Progenitor cell of endocrine pancreas (in vitro differentiated cells): ENCODE results near the gene DDX42. TPM values are rescaled to one million over a fixed set of nuclear protein-coding genes. Genes with fewer than 3 reads are reported as not detected.
"Not testable (repeated sequence)": the region's sequence is repeated elsewhere in the genome, so short reads cannot be mapped to it uniquely, and the experiment has no call there.

Source experiments
- DNase-seq: peaks from one replicate; pipeline ENCODE4 v3.0.0; 2021; ENCODE audit warnings: low spot score; ENCODE audit not compliant: unreplicated experiment
- H3K27ac Mint-ChIP-seq: 2 replicates; pipeline ENCODE4 v1.8.0; 2021; ENCODE audit warnings: mild to moderate bottlenecking, moderate library complexity, mixed read lengths
- H3K27me3 Mint-ChIP-seq: 2 replicates; pipeline ENCODE4 v1.8.0; 2021; ENCODE audit warnings: mixed read lengths
- H3K36me3 Mint-ChIP-seq: 2 replicates; pipeline ENCODE4 v1.8.0; 2022; ENCODE audit warnings: mixed read lengths; ENCODE audit not compliant: insufficient read depth
- H3K4me1 Mint-ChIP-seq: 2 replicates; pipeline ENCODE4 v1.8.0; 2021; ENCODE audit warnings: low read depth, mixed read lengths
- H3K4me3 Mint-ChIP-seq: 2 replicates; pipeline ENCODE4 v1.8.0; 2021; ENCODE audit warnings: low read depth, mild to moderate bottlenecking, moderate library complexity, mixed read lengths
- H3K9me3 Mint-ChIP-seq: 2 replicates; pipeline ENCODE4 v1.8.0; 2021; ENCODE audit warnings: low read depth, mixed read lengths
- CTCF ChIP-seq: fragments of 200-600 bp; sonication (generic); IDR thresholded peaks from one replicate; pipeline ENCODE4 v1.5.0; 2021; ENCODE audit warnings: antibody characterized with exemption, mild to moderate bottlenecking; ENCODE audit not compliant: unreplicated experiment
- total RNA-seq: library from RNA; stranded (reverse); gene quantifications from 2 replicates; pipeline ENCODE4 v1.2.1, GENCODE V29; 2021

Gene DDX42
- total RNA-seq, 1 donor from 2014 or later = 189 TPM

GRCh38 chr17:63853260-63853659, 79.3 kb downstream of the DDX42 start:
- Mint-ChIP-seq H3K36me3 (peaks cover 3% of the 10 kb centered on the region), H3K27me3 (peaks cover 21% of the 10 kb centered on the region), H3K9me3 (peaks cover 4% of the 10 kb centered on the region), H3K4me3 (no peak overlapping the region), H3K27ac (no peak overlapping the region), H3K4me1 (peaks cover 2% of the 10 kb centered on the region)
- no peak for DNase-seq
- no peak for TF ChIP-seq CTCF

GRCh38 chr17:63854709-63855108, 80.7 kb downstream of the DDX42 start:
- TF ChIP-seq CTCF = no peak
- Mint-ChIP-seq H3K9me3 (no peaks in the 10 kb centered on the region), H3K27me3 (peaks cover 23% of the 10 kb centered on the region), H3K36me3 (no peaks in the 10 kb centered on the region), H3K4me1 (no peaks in the 10 kb centered on the region), H3K27ac (no peak overlapping the region), H3K4me3 (no peak overlapping the region)
- DNase-seq = no peak

DNA sequence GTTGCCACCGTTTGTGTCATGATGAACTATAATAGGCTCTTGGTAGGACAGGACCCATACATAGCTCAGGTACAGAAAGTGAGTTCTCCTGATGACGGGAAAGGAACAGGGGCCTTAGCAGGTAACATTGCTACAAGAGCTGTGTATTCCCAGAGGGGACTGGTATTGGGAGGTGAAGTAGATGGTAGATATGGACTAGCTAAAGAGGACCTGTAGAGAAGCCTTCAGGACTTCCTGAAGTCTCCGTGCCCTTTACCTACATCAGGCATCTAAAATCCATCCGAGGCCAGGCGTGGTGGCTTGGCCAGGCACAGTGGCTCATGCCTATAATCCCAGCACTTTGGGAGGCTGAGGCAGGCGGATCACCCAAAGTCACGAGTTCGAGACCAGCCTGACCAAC, 81.2 kb downstream of the DDX42 start:
- Mint-ChIP-seq H3K36me3 (no peaks in the 10 kb centered on the region), H3K4me3 (no peak overlapping the region), H3K27me3 (peaks cover 26% of the 10 kb centered on the region), H3K27ac (no peak overlapping the region), H3K4me1 (no peaks in the 10 kb centered on the region), H3K9me3 (no peaks in the 10 kb centered on the region)
- no peak for DNase-seq
- TF ChIP-seq CTCF = no peak

DNA sequence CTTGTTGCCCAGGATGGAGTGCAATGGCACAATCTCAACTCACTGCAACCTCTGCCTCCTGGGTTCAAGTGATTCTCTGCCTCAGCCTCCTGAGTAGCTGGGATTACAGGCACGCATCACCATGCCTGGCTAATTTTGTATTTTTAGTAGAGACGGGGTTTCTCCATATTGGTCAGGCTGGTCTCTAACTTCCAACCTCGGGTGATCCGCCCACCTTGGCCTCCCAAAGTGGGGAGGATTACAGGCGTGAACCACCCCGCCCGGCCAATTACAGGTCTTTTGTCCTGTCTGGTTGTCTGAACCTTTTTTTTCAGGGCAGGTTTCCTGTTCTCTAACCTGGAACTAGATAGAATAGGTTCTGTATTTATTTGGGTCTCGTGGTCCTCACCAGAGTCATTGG, 82.5 kb downstream of the DDX42 start:
- not testable (repeated sequence) for H3K36me3 Mint-ChIP-seq, H3K4me1 Mint-ChIP-seq, DNase-seq, H3K9me3 Mint-ChIP-seq, H3K27ac Mint-ChIP-seq, H3K4me3 Mint-ChIP-seq
- H3K27me3 Mint-ChIP-seq = peaks cover 34% of the 10 kb centered on the region

DNA sequence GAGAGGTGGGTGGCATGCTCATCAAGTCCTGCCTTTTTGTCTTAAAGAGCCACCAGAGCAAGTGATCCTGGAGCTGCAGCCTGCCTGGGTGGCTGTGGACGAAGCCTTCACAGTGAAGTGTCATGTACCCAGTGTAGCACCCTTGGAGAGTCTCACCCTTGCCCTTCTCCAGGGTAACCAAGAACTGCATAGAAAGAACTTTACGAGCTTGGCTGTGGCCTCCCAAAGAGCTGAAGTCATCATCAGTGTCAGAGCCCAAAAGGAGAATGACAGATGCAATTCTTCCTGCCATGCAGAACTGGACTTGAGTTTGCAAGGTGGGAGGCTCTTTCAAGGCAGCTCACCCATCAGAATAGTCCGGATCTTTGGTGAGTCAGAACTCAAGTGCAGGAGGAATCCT, 85.3 kb downstream of the DDX42 start:
- Mint-ChIP-seq H3K4me1 (no peaks in the 10 kb centered on the region), H3K27me3 (peaks cover 27% of the 10 kb centered on the region), H3K36me3 (no peaks in the 10 kb centered on the region), H3K9me3 (no peaks in the 10 kb centered on the region), H3K4me3 (no peak overlapping the region), H3K27ac (no peak overlapping the region)
- no peak for DNase-seq
- TF ChIP-seq CTCF = no peak

- H3K36me3 Mint-ChIP-seq, H3K4me3 Mint-ChIP-seq, H3K4me1 Mint-ChIP-seq, H3K27ac Mint-ChIP-seq, H3K9me3 Mint-ChIP-seq, DNase-seq, H3K27me3 Mint-ChIP-seq: not testable (repeated sequence)
Measured at GRCh38 chr17:63866625-63867024, 92.7 kb downstream of the DDX42 start.

Other genes starting within 250 kb of the DDX42 start
- gene DCAF7, start 223.7 kb upstream of the DDX42 start, total RNA-seq = 134 and 135 TPM in 2 replicates
- gene TACO1, start 173.3 kb upstream of the DDX42 start, total RNA-seq = 18.2 and 19.2 TPM in 2 replicates
- 19.1 and 22.0 TPM in 2 replicates for gene MAP3K3, start 151.8 kb upstream of the DDX42 start, total RNA-seq
- 109 and 113 TPM in 2 replicates for gene LIMD2, start 74.0 kb upstream of the DDX42 start, total RNA-seq
- 49.7 and 52.0 TPM in 2 replicates for gene STRADA, start 32.4 kb upstream of the DDX42 start, total RNA-seq
- 65.2 and 68.4 TPM in 2 replicates for gene CCDC47, start 573 bp upstream of the DDX42 start, total RNA-seq
- gene PSMC5, start 53.3 kb downstream of the DDX42 start, total RNA-seq = 101 and 109 TPM in 2 replicates
- 46.5 and 49.0 TPM in 2 replicates for gene FTSJ3, start 53.5 kb downstream of the DDX42 start, total RNA-seq
- 61.6 and 63.8 TPM in 2 replicates for gene SMARCD2, start 68.5 kb downstream of the DDX42 start, total RNA-seq
- not detected in 2 replicates for gene CSH2, start 99.5 kb downstream of the DDX42 start, total RNA-seq
- gene GH2, start 107.8 kb downstream of the DDX42 start, total RNA-seq = not detected in 2 replicates
- not detected in 2 replicates for gene CSH1, start 122.4 kb downstream of the DDX42 start, total RNA-seq
- gene CSHL1, start 137.1 kb downstream of the DDX42 start, total RNA-seq = not detected in 2 replicates
- gene GH1, start 144.7 kb downstream of the DDX42 start, total RNA-seq = not detected in 2 replicates
- not detected in 2 replicates for gene CD79B, start 158.2 kb downstream of the DDX42 start, total RNA-seq
- 0.10 and 0.55 TPM in 2 replicates for gene SCN4A, start 198.7 kb downstream of the DDX42 start, total RNA-seq
- 2.8 and 3.7 TPM in 2 replicates for gene PRR29, start 224.2 kb downstream of the DDX42 start, total RNA-seq
- gene ICAM2, start 246.5 kb downstream of the DDX42 start, total RNA-seq = 0.72 and 0.91 TPM in 2 replicates